Central memory CD8-positive, alpha-beta T cell (primary cell): ENCODE measurements around the gene GBF1.

ENCODE experiments used
- ATAC-seq: fragments of 150-1000 bp; cut with Tn5 transposase; replicated peaks from 2 replicates; pipeline ENCODE4 v1.10.0; 2022; ENCODE audit warnings: mild to moderate bottlenecking, moderate FRiP score, moderate number of reproducible peaks; ENCODE audit not compliant: poor library complexity, severe bottlenecking; ENCODE audit errors: extremely low read depth
- DNase-seq, 2 donors: peaks; one replicate each; pipeline ENCODE4 v3.0.0; 2021; ENCODE audit warnings: low spot score in 2 of 2
- H3K27ac Mint-ChIP-seq: one replicate; pipeline ENCODE4 v1.8.0; 2022; ENCODE audit warnings: low read depth, mild to moderate bottlenecking, moderate library complexity, mixed read lengths
- H3K27me3 Mint-ChIP-seq: one replicate; pipeline ENCODE4 v1.8.0; 2022; ENCODE audit warnings: mixed read lengths
- H3K36me3 Mint-ChIP-seq: one replicate; pipeline ENCODE4 v1.8.0; 2022; ENCODE audit warnings: mild to moderate bottlenecking, moderate library complexity, mixed read lengths; ENCODE audit not compliant: insufficient read depth
- H3K4me1 Mint-ChIP-seq: one replicate; pipeline ENCODE4 v1.8.0; 2022; ENCODE audit warnings: mixed read lengths
- H3K4me3 Mint-ChIP-seq: one replicate; pipeline ENCODE4 v1.8.0; 2022; ENCODE audit warnings: mild to moderate bottlenecking, moderate library complexity, mixed read lengths
- H3K9me3 Mint-ChIP-seq: one replicate; pipeline ENCODE4 v1.8.0; 2022; ENCODE audit warnings: mixed read lengths

Gene GBF1

GRCh38 chr10:102316421-102316820, 71.1 kb downstream of the GBF1 start:
- peaks cover 49% of the 10 kb centered on the region for H3K4me1 Mint-ChIP-seq
- no peak overlapping the region for H3K27ac Mint-ChIP-seq
- ATAC-seq (no peak), DNase-seq (no peak)
- H3K27me3 Mint-ChIP-seq = no peaks in the 10 kb centered on the region
- H3K9me3 Mint-ChIP-seq = no peaks in the 10 kb centered on the region
- H3K36me3 Mint-ChIP-seq = peaks cover 6% of the 10 kb centered on the region
- H3K4me3 Mint-ChIP-seq = no peak overlapping the region

- Mint-ChIP-seq H3K36me3 (peaks cover 8% of the 10 kb centered on the region), H3K27me3 (no peaks in the 10 kb centered on the region), H3K4me1 (peaks cover 39% of the 10 kb centered on the region), H3K9me3 (no peaks in the 10 kb centered on the region), H3K4me3 (no peak overlapping the region), H3K27ac (peak overlapping the region; percentile 62)
- DNase-seq = peak in 1 of 2 donors; percentile 26
- peak; percentile 91 for ATAC-seq
Observed at GRCh38 chr10:102322914-102323313, 77.6 kb downstream of the GBF1 start.

- Mint-ChIP-seq H3K9me3 (no peaks in the 10 kb centered on the region), H3K36me3 (peaks cover 9% of the 10 kb centered on the region), H3K4me1 (peaks cover 46% of the 10 kb centered on the region), H3K27ac (no peak overlapping the region), H3K4me3 (no peak overlapping the region), H3K27me3 (no peaks in the 10 kb centered on the region)
- DNase-seq (no peak), ATAC-seq (no peak)
Observed at GRCh38 chr10:102324061-102324460, 78.7 kb downstream of the GBF1 start.

- Mint-ChIP-seq H3K27ac (no peak overlapping the region), H3K27me3 (no peaks in the 10 kb centered on the region), H3K9me3 (no peaks in the 10 kb centered on the region), H3K4me3 (no peak overlapping the region), H3K36me3 (peaks cover 10% of the 10 kb centered on the region), H3K4me1 (peaks cover 36% of the 10 kb centered on the region)
- DNase-seq = no peak
- no peak for ATAC-seq
Observed at GRCh38 chr10:102326031-102326430, 80.7 kb downstream of the GBF1 start.

- H3K9me3 Mint-ChIP-seq = no peaks in the 10 kb centered on the region
- H3K36me3 Mint-ChIP-seq = peaks cover 11% of the 10 kb centered on the region
- H3K4me1 Mint-ChIP-seq = peaks cover 36% of the 10 kb centered on the region
- DNase-seq (no peak), ATAC-seq (no peak)
- H3K4me3 Mint-ChIP-seq = no peak overlapping the region
- H3K27ac Mint-ChIP-seq = no peak overlapping the region
- H3K27me3 Mint-ChIP-seq = no peaks in the 10 kb centered on the region
Observed at GRCh38 chr10:102327002-102327401, 81.7 kb downstream of the GBF1 start.

GRCh38 chr10:102327641-102328040, 82.3 kb downstream of the GBF1 start:
- H3K27ac Mint-ChIP-seq = no peak overlapping the region

GRCh38 chr10:102332772-102333171, 87.4 kb downstream of the GBF1 start:
- H3K36me3 Mint-ChIP-seq = peaks cover 13% of the 10 kb centered on the region
- H3K27me3 Mint-ChIP-seq = no peaks in the 10 kb centered on the region
- ATAC-seq (no peak), DNase-seq (no peak)
- no peak overlapping the region for H3K27ac Mint-ChIP-seq
- no peak overlapping the region for H3K4me3 Mint-ChIP-seq
- peaks cover 10% of the 10 kb centered on the region for H3K4me1 Mint-ChIP-seq
- no peaks in the 10 kb centered on the region for H3K9me3 Mint-ChIP-seq

More at GRCh38 chr10:102327641-102328040, 82.3 kb downstream of the GBF1 start:
- ATAC-seq (no peak), DNase-seq (no peak)
- no peaks in the 10 kb centered on the region for H3K27me3 Mint-ChIP-seq
- no peaks in the 10 kb centered on the region for H3K9me3 Mint-ChIP-seq
- H3K4me1 Mint-ChIP-seq = peaks cover 31% of the 10 kb centered on the region
- H3K4me3 Mint-ChIP-seq = no peak overlapping the region
- peaks cover 11% of the 10 kb centered on the region for H3K36me3 Mint-ChIP-seq

GRCh38 chr10:102334101-102334500, 88.8 kb downstream of the GBF1 start:
- H3K27me3 Mint-ChIP-seq = no peaks in the 10 kb centered on the region
- peak overlapping the region; percentile 41 for H3K27ac Mint-ChIP-seq
- H3K4me3 Mint-ChIP-seq = no peak overlapping the region
- DNase-seq (no peak), ATAC-seq (no peak)
- peaks cover 11% of the 10 kb centered on the region for H3K36me3 Mint-ChIP-seq
- no peaks in the 10 kb centered on the region for H3K9me3 Mint-ChIP-seq
- peaks cover 2% of the 10 kb centered on the region for H3K4me1 Mint-ChIP-seq

- no peaks in the 10 kb centered on the region for H3K27me3 Mint-ChIP-seq
- no peaks in the 10 kb centered on the region for H3K4me1 Mint-ChIP-seq
- H3K27ac Mint-ChIP-seq = no peak overlapping the region
- no peak for DNase-seq
- peaks cover 12% of the 10 kb centered on the region for H3K36me3 Mint-ChIP-seq
- no peak for ATAC-seq
- H3K4me3 Mint-ChIP-seq = no peak overlapping the region
- H3K9me3 Mint-ChIP-seq = no peaks in the 10 kb centered on the region
Observed at GRCh38 chr10:102335184-102335583, 89.9 kb downstream of the GBF1 start.

GRCh38 chr10:102341038-102341688, 95.8 kb downstream of the GBF1 start:
- DNase-seq = no peak
- Mint-ChIP-seq H3K36me3 (peaks cover 21% of the 10 kb centered on the region), H3K9me3 (no peaks in the 10 kb centered on the region), H3K27me3 (no peaks in the 10 kb centered on the region), H3K4me1 (peaks cover 5% of the 10 kb centered on the region), H3K4me3 (no peak overlapping the region), H3K27ac (no peak overlapping the region)
- ATAC-seq = no peak

- no peak for ATAC-seq
- Mint-ChIP-seq H3K27ac (no peak overlapping the region), H3K36me3 (peaks cover 25% of the 10 kb centered on the region), H3K27me3 (no peaks in the 10 kb centered on the region), H3K9me3 (no peaks in the 10 kb centered on the region), H3K4me3 (no peak overlapping the region), H3K4me1 (peaks cover 5% of the 10 kb centered on the region)
- no peak for DNase-seq
Observed at GRCh38 chr10:102342458-102342857, 97.1 kb downstream of the GBF1 start.

- Mint-ChIP-seq H3K4me1 (peaks cover 5% of the 10 kb centered on the region), H3K27ac (no peak overlapping the region), H3K4me3 (no peak overlapping the region), H3K27me3 (no peaks in the 10 kb centered on the region), H3K36me3 (peaks cover 26% of the 10 kb centered on the region), H3K9me3 (no peaks in the 10 kb centered on the region)
- DNase-seq (no peak), ATAC-seq (no peak)
Observed at GRCh38 chr10:102342958-102343357, 97.6 kb downstream of the GBF1 start.

GRCh38 chr10:102344067-102344466, 98.7 kb downstream of the GBF1 start:
- Mint-ChIP-seq H3K4me1 (peaks cover 10% of the 10 kb centered on the region), H3K27me3 (no peaks in the 10 kb centered on the region), H3K9me3 (no peaks in the 10 kb centered on the region), H3K36me3 (peaks cover 26% of the 10 kb centered on the region), H3K27ac (no peak overlapping the region), H3K4me3 (no peak overlapping the region)
- DNase-seq (no peak), ATAC-seq (no peak)
